Stimulated activated CD4-positive, alpha-beta T cell treated with anti-CD3 and anti-CD28 coated beads, Interleukin-1b, Interleukin-23, amount 100 ng/mL, for 4 hours (primary cell): Measurements from ENCODE around the gene KIFAP3.

ENCODE experiments used
- DNase-seq, 2 donors: peaks; one replicate each; pipeline ENCODE4 v3.0.0-alpha.2; 2020; ENCODE audit warnings: low read depth in 2 of 2

KIFAP3 gene

GRCh38 chr1:169985757-169986156 lies 88.7 kb downstream of the KIFAP3 start:
- no peak for DNase-seq

DNA sequence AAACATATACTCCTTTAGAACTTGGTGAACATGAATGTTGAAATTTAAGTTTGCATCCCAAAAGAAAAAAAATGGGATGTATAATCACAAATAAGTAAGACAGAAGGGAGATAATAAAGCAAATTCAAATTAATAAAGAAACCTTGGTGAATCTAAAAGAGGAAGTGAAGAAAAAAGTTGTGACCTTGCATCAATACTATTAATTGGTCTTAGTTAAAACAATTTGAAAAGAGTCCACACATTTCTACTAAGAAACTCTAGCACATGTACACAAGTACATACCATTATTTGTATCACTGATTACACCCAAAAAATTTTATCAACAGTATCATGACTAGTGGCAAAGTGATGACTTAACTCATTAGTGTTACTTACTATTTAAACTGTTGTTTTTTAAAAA lies 100.4 kb downstream of the KIFAP3 start:
- DNase-seq, result no peak

DNA sequence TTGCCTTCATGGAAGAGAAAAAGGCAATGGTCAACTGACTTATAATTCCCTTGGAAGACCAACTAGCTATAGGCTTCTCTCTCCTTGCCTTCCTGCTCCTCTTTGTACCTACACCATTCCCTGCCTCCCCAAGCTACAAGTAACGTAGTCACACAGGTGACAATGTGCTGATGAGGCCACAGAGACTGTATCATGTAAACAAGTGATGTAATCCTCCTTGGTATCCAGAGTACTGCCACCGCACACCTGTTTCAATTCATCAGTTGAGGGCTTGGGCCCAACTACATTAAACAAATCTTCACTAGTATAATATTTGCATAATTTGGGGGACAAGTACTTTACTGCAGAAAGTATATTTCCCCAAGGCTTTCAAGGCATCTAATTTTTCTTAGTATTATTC lies 104.4 kb downstream of the KIFAP3 start:
- DNase-seq, result no peak

- DNase-seq, result no peak
These were observed 106.3 kb downstream of the KIFAP3 start for GRCh38 chr1:169968174-169968573.

- no peak for DNase-seq
These were observed 110.3 kb downstream of the KIFAP3 start for GRCh38 chr1:169964206-169964605.

DNA sequence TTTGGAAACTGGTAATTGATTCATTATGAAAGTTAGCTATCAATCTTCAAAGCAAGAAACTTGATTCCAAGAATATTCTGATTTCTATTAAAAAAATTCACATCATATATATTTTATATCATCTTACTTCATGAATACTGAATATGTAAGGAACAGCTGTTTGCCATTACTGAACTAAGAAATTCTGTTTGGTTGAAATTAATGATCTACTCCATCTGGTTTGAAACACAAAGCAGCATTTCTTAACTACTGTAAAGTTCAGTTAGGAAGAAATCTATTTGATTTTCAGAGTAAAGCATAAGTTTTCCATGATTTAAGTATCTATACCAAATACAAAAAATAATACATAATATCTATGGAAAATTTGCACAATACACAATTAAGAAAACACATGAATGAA lies 114.8 kb downstream of the KIFAP3 start:
- DNase-seq, result no peak

- no peak for DNase-seq
These were observed 115.5 kb downstream of the KIFAP3 start for GRCh38 chr1:169958987-169959386.

DNA sequence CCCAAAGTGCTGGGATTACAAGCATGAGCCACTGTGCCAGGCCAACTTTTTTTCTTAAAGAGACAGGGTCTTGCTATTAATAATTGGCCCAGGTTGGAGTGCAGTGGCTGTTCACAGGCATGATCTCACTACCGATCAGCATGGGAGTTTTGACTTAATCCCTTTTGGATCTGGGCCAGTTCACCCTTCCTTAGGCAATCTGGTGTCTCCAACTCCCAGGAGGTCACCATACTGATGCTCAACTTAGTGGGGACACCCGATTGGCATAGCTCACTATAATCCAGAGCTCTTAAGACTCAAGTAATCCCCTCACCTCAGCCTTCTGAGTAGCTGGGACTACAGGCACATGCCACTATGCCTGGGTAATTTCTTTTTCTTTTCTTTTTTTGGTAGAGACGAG lies 116.6 kb downstream of the KIFAP3 start:
- DNase-seq, result no peak

DNA sequence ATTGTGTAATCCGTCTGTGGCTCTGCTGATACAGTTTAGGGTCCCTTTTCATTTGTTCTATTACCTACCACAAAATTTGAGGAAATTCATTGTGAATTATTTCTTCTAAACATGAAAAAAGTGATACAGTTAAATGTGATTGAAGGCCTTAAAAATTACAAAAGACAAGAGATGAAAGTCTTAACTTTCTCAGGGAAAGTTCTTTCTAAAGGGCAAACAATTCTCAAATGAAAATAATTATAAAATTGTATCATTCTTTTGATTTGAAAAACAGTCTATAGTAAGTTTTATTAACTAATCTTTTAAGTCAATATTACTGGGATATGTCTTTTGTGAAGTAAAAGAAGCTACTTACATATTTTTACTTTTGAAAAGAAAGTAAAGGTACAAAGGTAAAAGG lies 123.4 kb downstream of the KIFAP3 start:
- no peak for DNase-seq

GRCh38 chr1:169949139-169949538 lies 125.4 kb downstream of the KIFAP3 start:
- DNase-seq, result no peak

DNA sequence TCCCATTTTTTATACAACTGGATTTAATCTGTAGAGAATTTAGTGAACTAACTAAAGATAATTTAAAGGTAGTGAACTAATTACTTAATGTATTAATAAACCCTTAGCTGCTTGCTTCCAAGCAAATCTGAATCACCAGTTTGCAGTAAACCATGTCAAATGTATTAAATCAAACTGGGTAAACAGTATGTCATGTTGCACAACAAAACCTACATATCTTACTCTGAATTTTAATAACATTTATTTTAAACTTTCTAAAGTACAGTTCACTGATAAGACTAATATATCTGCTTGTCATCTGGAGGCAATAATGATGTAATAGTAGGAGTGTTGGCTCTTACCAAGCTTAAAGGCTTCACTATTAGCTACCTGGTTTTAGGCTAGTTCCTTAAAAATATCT lies 128.3 kb downstream of the KIFAP3 start:
- DNase-seq, result no peak

DNA sequence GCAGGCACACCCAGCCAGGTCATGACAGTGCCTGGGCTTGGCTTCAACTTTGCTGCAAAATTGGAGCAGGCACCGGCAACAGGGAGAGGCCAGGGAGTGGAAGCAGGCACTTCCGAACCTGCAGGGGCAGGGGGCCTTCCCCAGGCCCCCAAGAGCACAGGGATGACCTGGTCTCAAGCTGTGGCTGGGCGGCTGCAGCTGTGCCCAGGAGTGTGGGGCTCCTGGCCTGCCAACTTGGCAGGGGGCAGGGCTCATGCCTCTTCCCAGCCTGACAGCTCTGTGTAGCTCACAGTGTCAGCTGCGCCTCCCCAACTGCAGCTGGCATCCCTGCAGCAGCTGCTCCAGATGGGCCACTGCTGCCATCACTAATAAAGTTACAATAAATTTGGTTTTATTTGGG lies 129.3 kb downstream of the KIFAP3 start:
- DNase-seq, result no peak

- no peak for DNase-seq
These were observed 129.9 kb downstream of the KIFAP3 start for GRCh38 chr1:169944621-169945020.

DNA sequence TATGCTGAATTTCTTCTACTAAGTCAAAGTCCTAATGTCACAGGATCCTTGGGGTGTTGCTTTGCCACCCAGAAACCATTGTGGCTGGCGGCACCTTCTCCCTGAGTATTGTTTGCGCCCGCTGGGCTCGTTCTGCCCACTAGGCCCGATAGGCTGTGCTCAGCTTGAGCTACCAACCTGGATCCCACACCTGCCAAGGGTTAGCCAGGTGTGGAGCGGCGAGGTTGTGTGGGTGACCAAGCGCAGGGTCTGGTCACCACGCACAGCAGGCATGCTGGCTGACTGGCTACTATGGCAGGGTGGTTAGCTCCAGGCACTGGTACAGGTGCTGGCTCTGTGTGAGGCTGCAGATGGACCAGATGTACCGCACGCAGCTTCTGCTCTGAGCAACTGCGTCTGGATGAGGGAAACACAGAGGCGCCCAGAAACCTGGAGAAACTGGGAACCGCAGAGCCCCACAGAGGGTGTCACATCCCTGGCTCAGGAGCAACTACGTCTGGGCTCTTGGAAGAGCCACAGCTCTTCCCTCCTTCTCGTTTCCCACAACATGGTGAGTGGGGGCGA lies 130.4 kb downstream of the KIFAP3 start:
- DNase-seq, result no peak

- no peak for DNase-seq
These were observed 132.3 kb downstream of the KIFAP3 start for GRCh38 chr1:169941982-169942830.

DNA sequence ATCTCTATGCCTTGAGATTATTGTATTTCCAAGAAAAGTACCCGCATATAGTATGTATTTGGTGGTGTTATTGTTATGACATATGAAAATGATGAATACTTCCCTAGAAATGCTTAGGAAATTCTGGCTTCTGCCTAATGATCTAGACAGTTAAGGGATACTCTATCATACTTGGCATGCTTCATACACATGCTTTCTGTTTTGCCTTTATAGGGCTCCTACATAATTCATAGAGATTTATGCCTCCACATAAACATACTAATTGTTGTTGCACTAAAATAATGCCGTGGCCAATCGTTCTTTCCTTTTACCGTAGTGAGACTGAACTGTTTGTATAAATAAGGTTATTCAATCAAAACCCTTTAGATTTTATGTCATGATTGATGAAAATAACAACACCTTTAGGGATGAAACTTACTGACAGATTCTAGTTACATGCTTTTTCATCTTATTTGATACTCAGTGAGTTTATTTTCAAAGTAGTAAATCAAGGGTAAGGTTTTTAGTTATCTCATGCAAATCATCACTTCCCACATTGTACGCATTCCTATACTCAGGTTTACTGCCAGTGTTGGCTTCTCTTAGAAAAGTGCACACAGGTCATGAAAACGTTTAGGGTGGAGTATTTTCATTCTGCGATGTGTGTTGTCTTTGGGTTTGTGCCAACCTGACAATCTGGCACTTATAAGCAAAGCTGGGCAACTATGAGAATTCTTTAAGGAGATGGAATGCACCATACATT lies 140.3 kb downstream of the KIFAP3 start:
- no peak for DNase-seq

GRCh38 chr1:169931795-169932231 lies 142.7 kb downstream of the KIFAP3 start:
- no peak for DNase-seq

DNA sequence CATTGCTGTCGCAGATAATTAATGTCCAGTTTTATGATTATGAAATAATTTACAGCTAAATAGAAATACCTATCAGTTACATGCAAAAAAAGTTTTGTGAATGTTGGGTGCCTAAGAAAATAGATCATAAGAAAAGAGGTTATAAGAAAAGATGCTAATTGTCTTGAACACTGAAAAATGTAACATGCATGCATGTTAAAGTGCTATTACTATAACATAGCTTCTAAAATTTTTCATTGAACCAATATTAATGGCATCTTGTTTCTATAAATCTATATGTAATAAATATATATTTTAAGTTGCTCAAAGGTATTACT lies 145.3 kb downstream of the KIFAP3 start:
- no peak for DNase-seq

GRCh38 chr1:169928438-169929209 lies 145.9 kb downstream of the KIFAP3 start:
- no peak for DNase-seq

- DNase-seq, result no peak
These were observed 148.7 kb downstream of the KIFAP3 start for GRCh38 chr1:169925505-169926482.

GRCh38 chr1:169924829-169925228 lies 149.7 kb downstream of the KIFAP3 start:
- no peak for DNase-seq
